ENCODE data around the gene ATAD1. TPM values are rescaled to one million over a fixed set of nuclear protein-coding genes. Genes with fewer than 3 reads are reported as not detected.

Gene ATAD1
- total RNA-seq, 1 experiment from 2014 or later: 62.0 TPM

DNA sequence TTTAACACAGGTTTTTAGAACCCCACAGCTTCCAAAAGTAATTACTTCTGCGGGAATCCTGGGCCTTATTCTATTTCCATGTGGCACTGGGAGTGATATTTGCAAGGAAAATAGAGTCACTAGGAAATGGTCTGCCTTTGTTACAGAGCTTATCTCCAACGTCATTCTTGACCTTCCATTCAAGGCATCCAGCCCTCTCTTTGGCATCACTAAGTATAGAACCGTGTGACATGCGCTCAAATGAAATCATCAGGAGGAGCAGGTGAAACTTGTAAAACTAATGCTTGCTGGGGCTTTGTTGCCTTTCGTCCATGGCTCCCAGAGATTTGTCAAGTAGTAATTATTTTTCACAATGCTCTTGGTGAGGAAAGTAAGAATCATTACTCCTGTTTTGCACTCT, 84.9 kb downstream of the ATAD1 start:
- H3K4me3 ChIP-seq (ENCODE audit: low read depth in 2 of 2, low read length in 2 of 2): no peak overlapping the region
- H3K36me3 ChIP-seq (ENCODE audit: control insufficient read depth, insufficient read depth, low read length): no peaks in the 10 kb centered on the region
- ATAC-seq (no peak), DNase-seq (ENCODE audit: low read depth, low spot score) (no peak)
- in situ Hi-C loops (cut with HindIII; ENCODE audit: low pct_unique_long_range_greater_than_20kb, low sequenced_read_pairs) (no loop called here), intact Hi-C loops (cut with micrococcal nuclease; ENCODE audit: unreplicated experiment) (no loop called here)
- no peaks in the 10 kb centered on the region for H3K4me1 ChIP-seq (ENCODE audit: control insufficient read depth, insufficient read depth, low read length)
- ChIA-PET POLR2A (no interaction called here), CTCF (no interaction called here)
- H3K27ac ChIP-seq (ENCODE audit: low read length): no peak overlapping the region
- H3K27me3 ChIP-seq (ENCODE audit: control insufficient read depth, insufficient read depth, low read length): no peaks in the 10 kb centered on the region
- no TSS peak for BruUV-seq (replicated peaks)
- no peaks in the 10 kb centered on the region for H3K9me3 ChIP-seq (ENCODE audit: control insufficient read depth, insufficient read depth, low read depth, low read length)
- TF ChIP-seq SIN3A (IDR thresholded peaks at IDR 0.05; ENCODE audit: borderline replicate concordance, insufficient read depth, low read depth, low read length) (no peak), REST (IDR thresholded peaks at IDR 0.05; ENCODE audit: insufficient read depth in 1 of 2, low read depth in 2 of 2, low read length in 1 of 2) (no peak), CTCF (IDR thresholded peaks at IDR 0.05) (no peak), POLR2AphosphoS5 (IDR thresholded peaks at IDR 0.05; ENCODE audit: low read depth, low read length) (no peak), TCF7L2 (IDR thresholded peaks at IDR 0.05; ENCODE audit: low read depth, low read length) (no peak)

DNA sequence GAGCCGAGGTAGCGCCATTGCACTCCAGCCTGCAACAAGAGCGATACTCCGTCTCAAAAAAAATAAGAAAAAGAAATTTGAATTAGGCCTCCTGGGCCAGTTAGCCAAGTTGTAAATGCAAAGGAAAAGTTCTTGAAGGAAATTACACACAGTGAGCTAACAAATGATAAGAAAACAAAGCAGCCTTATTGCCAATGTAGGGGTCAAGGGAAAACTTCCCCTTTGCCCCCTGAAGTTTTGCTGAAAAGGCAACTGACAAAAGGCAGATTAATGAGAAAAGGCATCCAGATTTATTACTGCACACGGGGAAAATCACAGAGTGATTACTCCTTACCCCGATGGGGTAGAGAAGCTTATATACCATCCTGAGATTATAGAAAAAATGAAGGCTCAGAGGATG, 88.1 kb downstream of the ATAD1 start:
- TF ChIP-seq POLR2AphosphoS5 (IDR thresholded peaks at IDR 0.05; ENCODE audit: low read depth, low read length) (no peak), TCF7L2 (IDR thresholded peaks at IDR 0.05; ENCODE audit: low read depth, low read length) (no peak), SIN3A (IDR thresholded peaks at IDR 0.05; ENCODE audit: borderline replicate concordance, insufficient read depth, low read depth, low read length) (no peak), REST (IDR thresholded peaks at IDR 0.05; ENCODE audit: insufficient read depth in 1 of 2, low read depth in 2 of 2, low read length in 1 of 2) (no peak), CTCF (IDR thresholded peaks at IDR 0.05) (no peak)
- H3K4me1 ChIP-seq (ENCODE audit: control insufficient read depth, insufficient read depth, low read length): no peaks in the 10 kb centered on the region
- H3K27me3 ChIP-seq (ENCODE audit: control insufficient read depth, insufficient read depth, low read length): no peaks in the 10 kb centered on the region
- POLR2A ChIA-PET: no interaction called here
- BruUV-seq (replicated peaks): no TSS peak
- ATAC-seq (no peak), DNase-seq (ENCODE audit: low read depth, low spot score) (no peak)
- H3K9me3 ChIP-seq (ENCODE audit: control insufficient read depth, insufficient read depth, low read depth, low read length): no peaks in the 10 kb centered on the region
- CTCF ChIA-PET: no interaction called here
- H3K27ac ChIP-seq (ENCODE audit: low read length): no peak overlapping the region
- no peaks in the 10 kb centered on the region for H3K36me3 ChIP-seq (ENCODE audit: control insufficient read depth, insufficient read depth, low read length)
- H3K4me3 ChIP-seq (ENCODE audit: low read depth in 2 of 2, low read length in 2 of 2): no peak overlapping the region
- in situ Hi-C loops (cut with HindIII; ENCODE audit: low pct_unique_long_range_greater_than_20kb, low sequenced_read_pairs) (no loop called here), intact Hi-C loops (cut with micrococcal nuclease; ENCODE audit: unreplicated experiment) (no loop called here)

All from Panc1 (cell line).